ENCODE results near the gene KCMF1.

Gene KCMF1

DNA sequence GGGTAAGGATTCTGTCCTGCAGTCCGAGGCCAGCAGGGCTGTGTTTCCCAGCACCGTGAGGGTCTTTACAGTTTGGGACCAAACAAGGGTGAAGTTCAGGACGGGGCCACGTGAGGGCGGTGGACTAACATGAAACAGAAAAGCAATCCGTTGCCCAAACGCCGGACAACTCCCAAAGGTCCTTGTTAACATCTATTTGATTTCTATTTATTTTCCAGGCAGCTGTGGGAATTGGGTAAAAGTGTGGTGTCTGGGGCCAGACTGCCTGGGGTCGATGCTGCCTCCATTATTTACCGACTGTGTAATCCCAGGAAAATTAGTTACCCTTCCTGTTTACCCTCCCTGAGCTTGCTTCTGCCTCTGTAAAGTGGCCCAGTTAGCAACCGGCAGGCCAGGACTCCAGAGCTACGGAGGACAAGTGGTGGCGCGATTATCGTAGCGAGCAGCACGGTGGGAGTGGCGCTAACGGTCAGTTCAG lies 96.0 kb downstream of the KCMF1 start:
- Histone ChIP-seq H3K4me3 (ENCODE audit: low read length) (no peak overlapping the region), H3K79me2 (ENCODE audit: control insufficient read depth, low read length) (no peaks in the 10 kb centered on the region), H3K27ac (ENCODE audit: low read depth, low read length) (no peak overlapping the region), H3K9me2 (replicated peaks; ENCODE audit: control insufficient read depth, low read length) (no peaks in the 10 kb centered on the region), H3K27me3 (ENCODE audit: control insufficient read depth, low read length) (peaks cover 7% of the 10 kb centered on the region), H3F3A (ENCODE audit: control insufficient read depth, insufficient read depth) (no peaks in the 10 kb centered on the region), H3K36me3 (ENCODE audit: control insufficient read depth, low read length) (no peaks in the 10 kb centered on the region), H3K9me3 (ENCODE audit: control insufficient read depth, insufficient read depth, low read length) (no peaks in the 10 kb centered on the region), H3K4me1 (ENCODE audit: control insufficient read depth, low read length) (no peaks in the 10 kb centered on the region), H4K20me1 (ENCODE audit: control insufficient read depth, insufficient read depth, low read depth, low read length) (no peaks in the 10 kb centered on the region), H3K4me2 (ENCODE audit: low read length) (no peak overlapping the region)
- TF ChIP-seq, protein P1, sequence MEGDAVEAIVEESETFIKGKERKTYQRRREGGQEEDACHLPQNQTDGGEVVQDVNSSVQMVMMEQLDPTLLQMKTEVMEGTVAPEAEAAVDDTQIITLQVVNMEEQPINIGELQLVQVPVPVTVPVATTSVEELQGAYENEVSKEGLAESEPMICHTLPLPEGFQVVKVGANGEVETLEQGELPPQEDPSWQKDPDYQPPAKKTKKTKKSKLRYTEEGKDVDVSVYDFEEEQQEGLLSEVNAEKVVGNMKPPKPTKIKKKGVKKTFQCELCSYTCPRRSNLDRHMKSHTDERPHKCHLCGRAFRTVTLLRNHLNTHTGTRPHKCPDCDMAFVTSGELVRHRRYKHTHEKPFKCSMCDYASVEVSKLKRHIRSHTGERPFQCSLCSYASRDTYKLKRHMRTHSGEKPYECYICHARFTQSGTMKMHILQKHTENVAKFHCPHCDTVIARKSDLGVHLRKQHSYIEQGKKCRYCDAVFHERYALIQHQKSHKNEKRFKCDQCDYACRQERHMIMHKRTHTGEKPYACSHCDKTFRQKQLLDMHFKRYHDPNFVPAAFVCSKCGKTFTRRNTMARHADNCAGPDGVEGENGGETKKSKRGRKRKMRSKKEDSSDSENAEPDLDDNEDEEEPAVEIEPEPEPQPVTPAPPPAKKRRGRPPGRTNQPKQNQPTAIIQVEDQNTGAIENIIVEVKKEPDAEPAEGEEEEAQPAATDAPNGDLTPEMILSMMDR (IDR thresholded peaks at IDR 0.05; ENCODE audit: low read depth, low read length, poor library complexity, severe bottlenecking): peak; percentile 71
- no peak for TF ChIP-seq EZH2phosphoT487 (IDR thresholded peaks at IDR 0.05; ENCODE audit: borderline replicate concordance, low read length)

DNA sequence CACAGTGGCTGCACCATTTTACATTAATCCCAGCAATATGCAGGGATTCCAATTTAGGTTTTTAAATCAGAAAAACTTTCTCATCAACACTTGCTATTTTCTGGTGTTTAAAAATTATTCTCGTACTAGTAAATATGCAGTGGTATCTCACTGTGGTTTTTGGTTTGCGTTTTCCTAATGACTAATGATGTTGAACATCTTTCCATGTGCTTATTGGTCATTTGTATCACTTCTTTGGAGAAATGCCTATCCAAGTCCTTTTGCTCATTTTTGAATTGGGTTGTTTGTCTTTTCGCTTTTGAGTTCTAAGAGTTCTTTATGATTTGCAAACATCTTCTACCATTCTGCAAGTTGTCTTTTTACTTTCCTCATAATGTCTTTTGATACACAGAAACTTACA lies 100.1 kb downstream of the KCMF1 start:
- H3K9me2 ChIP-seq (replicated peaks; ENCODE audit: control insufficient read depth, low read length): no peaks in the 10 kb centered on the region

DNA sequence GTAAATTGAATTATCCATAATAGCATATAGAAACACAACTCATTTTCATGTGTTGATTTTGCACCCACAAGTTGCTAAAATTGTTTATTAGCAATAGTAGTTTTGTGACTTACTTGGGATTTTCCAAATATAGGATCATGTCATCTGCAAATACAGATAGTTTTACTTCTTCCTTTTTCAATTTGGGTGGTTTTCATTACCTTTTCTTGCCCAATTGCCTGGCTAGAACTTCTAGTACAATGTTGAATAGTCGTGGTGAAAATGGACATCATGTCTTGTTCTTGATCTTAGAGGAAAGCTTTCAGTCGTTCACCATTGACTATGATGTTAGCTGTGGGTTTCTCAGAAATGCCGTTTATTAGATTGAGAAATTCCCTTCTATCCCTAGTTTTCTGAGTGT lies 102.1 kb downstream of the KCMF1 start:
- Histone ChIP-seq H3F3A (ENCODE audit: control insufficient read depth, insufficient read depth) (no peaks in the 10 kb centered on the region), H3K4me3 (ENCODE audit: low read length) (no peak overlapping the region), H3K27ac (ENCODE audit: low read depth, low read length) (no peak overlapping the region), H3K27me3 (ENCODE audit: control insufficient read depth, low read length) (peaks cover 15% of the 10 kb centered on the region), H3K9me3 (ENCODE audit: control insufficient read depth, insufficient read depth, low read length) (no peaks in the 10 kb centered on the region), H3K9me2 (replicated peaks; ENCODE audit: control insufficient read depth, low read length) (no peaks in the 10 kb centered on the region), H3K79me2 (ENCODE audit: control insufficient read depth, low read length) (no peaks in the 10 kb centered on the region), H4K20me1 (ENCODE audit: control insufficient read depth, insufficient read depth, low read depth, low read length) (no peaks in the 10 kb centered on the region), H3K36me3 (ENCODE audit: control insufficient read depth, low read length) (no peaks in the 10 kb centered on the region), H3K4me1 (ENCODE audit: control insufficient read depth, low read length) (0 out of 2 replicates have a peak, but pooled peaks cover 2% of the 10 kb centered on the region), H3K4me2 (ENCODE audit: low read length) (no peak overlapping the region)
- no peak for TF ChIP-seq EZH2phosphoT487 (IDR thresholded peaks at IDR 0.05; ENCODE audit: borderline replicate concordance, low read length)
- TF ChIP-seq, protein P1 (IDR thresholded peaks at IDR 0.05; ENCODE audit: low read depth, low read length, poor library complexity, severe bottlenecking): no peak

More for the DNA sequence above, 100.1 kb downstream of the KCMF1 start:
- no peaks in the 10 kb centered on the region for H3K79me2 ChIP-seq (ENCODE audit: control insufficient read depth, low read length)
- H3K27ac ChIP-seq (ENCODE audit: low read depth, low read length): no peak overlapping the region
- H3F3A ChIP-seq (ENCODE audit: control insufficient read depth, insufficient read depth): no peaks in the 10 kb centered on the region
- peaks cover 18% of the 10 kb centered on the region for H3K27me3 ChIP-seq (ENCODE audit: control insufficient read depth, low read length)
- no peaks in the 10 kb centered on the region for H3K9me3 ChIP-seq (ENCODE audit: control insufficient read depth, insufficient read depth, low read length)
- no peak overlapping the region for H3K4me3 ChIP-seq (ENCODE audit: low read length)
- no peaks in the 10 kb centered on the region for H4K20me1 ChIP-seq (ENCODE audit: control insufficient read depth, insufficient read depth, low read depth, low read length)
- no peak for TF ChIP-seq EZH2phosphoT487 (IDR thresholded peaks at IDR 0.05; ENCODE audit: borderline replicate concordance, low read length)
- TF ChIP-seq, protein P1 (IDR thresholded peaks at IDR 0.05; ENCODE audit: low read depth, low read length, poor library complexity, severe bottlenecking): no peak
- no peak overlapping the region for H3K4me2 ChIP-seq (ENCODE audit: low read length)
- H3K4me1 ChIP-seq (ENCODE audit: control insufficient read depth, low read length): no peaks in the 10 kb centered on the region
- H3K36me3 ChIP-seq (ENCODE audit: control insufficient read depth, low read length): no peaks in the 10 kb centered on the region
